H1 (cell line): ENCODE results near the gene LMBR1.

Experiments used
- CEBPB ChIP-seq: IDR thresholded peaks from 2 replicates; pipeline ENCODE4 v1.6.1; 2012; ENCODE audit warnings: low read depth, low read length
- CREB1 ChIP-seq: IDR thresholded peaks from 2 replicates; pipeline ENCODE4 v1.6.1; 2012; ENCODE audit warnings: inconsistent platforms
- CTCF ChIP-seq, 3 experiments: IDR thresholded peaks; 1 replicate in 2 of 3; 2 replicates in 1 of 3; pipeline versions ENCODE4 v1.5.1 to v1.6.1; 2011; ENCODE audit warnings: low read length in 3 of 3, mild to moderate bottlenecking in 3 of 3, inconsistent platforms in 2 of 3, low read depth in 1 of 3, moderate library complexity in 1 of 3; ENCODE audit not compliant: insufficient read depth in 1 of 3; ENCODE audit errors: control extremely low read depth in 1 of 3
- HDAC2 ChIP-seq, 2 experiments: fragments of 300-600 bp in 1 of 2; sonication (generic) in 1 of 2; IDR thresholded peaks; 2 replicates each; pipeline ENCODE4 v1.6.1; 2011 to 2012; ENCODE audit warnings: low read depth in 2 of 2, low read length in 2 of 2, mild to moderate bottlenecking in 2 of 2, moderate library complexity in 2 of 2, borderline replicate concordance in 1 of 2, inconsistent platforms in 1 of 2
- JUND ChIP-seq: IDR thresholded peaks from 2 replicates; pipeline ENCODE4 v1.6.1; 2011; ENCODE audit warnings: mild to moderate bottlenecking, improper control_type of control experiment, low read length
- POLR2AphosphoS5 ChIP-seq: IDR thresholded peaks from 2 replicates; pipeline ENCODE4 v1.6.1; 2011; ENCODE audit warnings: low read depth, low read length
- RFX5 ChIP-seq: IDR thresholded peaks from 2 replicates; pipeline ENCODE4 v1.6.1; 2011; ENCODE audit warnings: low read depth, low read length, improper control_type of control experiment, borderline replicate concordance
- RNF2 ChIP-seq: fragments of 200-900, 300-1000 bp; sonication (generic); IDR thresholded peaks from 2 replicates; pipeline ENCODE4 v1.7.1; 2016; ENCODE audit warnings: borderline replicate concordance, low read depth, mild to moderate bottlenecking, antibody characterized with exemption, low read length; ENCODE audit not compliant: poor library complexity, severe bottlenecking; ENCODE audit errors: missing control alignments
- SIN3A ChIP-seq, 2 experiments: IDR thresholded peaks in 1 of 2; conservative IDR thresholded peaks in 1 of 2; 2 replicates each; pipeline ENCODE4 v1.6.1; 2011 to 2012; ENCODE audit warnings: low read length in 2 of 2, improper control_type of control experiment in 1 of 2, low read depth in 1 of 2, mild to moderate bottlenecking in 1 of 2
- SIX5 ChIP-seq: IDR thresholded peaks from 2 replicates; pipeline ENCODE4 v1.6.1; 2011; ENCODE audit warnings: mild to moderate bottlenecking, low read depth, low read length
- ZNF274 ChIP-seq: IDR thresholded peaks from 2 replicates; pipeline ENCODE4 v1.7.0; 2012; ENCODE audit warnings: low read length, borderline replicate concordance; ENCODE audit errors: extremely low read depth
- TF ChIP-seq, protein P1 (sequence below): IDR thresholded peaks from 2 replicates; pipeline ENCODE4 v1.6.1; 2012; ENCODE audit warnings: low read length, inconsistent platforms

DNA sequence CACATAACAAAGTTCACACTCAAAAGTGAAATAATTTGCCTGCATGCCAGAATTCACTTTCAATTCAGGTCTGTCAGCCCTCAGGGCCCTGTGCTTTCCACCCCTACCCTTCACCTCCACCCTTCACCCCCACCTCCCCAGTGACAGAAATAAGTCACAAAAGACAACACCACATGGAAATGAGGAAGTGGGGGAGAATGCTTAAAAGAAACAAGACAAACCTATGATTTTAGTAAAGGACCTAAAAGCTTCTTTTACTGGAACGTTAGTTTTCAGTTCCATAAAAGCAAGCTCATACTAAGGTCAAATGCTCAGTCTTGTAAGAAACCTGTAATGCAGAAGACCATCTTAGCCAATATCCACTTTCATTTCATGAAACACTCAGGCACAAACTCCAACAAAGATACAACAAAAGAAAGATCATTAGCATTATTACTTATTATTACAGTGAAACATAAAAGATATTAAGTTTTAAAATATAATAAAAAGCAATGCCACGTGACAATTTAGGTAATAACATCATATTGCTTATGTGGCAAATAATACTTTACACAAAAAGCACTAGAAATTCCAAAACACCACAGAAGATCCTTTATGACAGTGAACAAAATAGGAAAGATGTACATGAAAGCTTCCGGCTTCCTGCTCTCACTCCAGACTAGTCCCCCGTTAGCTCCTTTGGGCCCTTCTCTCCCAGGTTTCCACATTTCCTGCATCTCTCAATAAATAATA, 112.1 kb downstream of the LMBR1 start:
- TF ChIP-seq CTCF (IDR thresholded peaks at IDR 0.05; ENCODE audit: control extremely low read depth in 1 of 3, insufficient read depth in 1 of 3, low read depth in 1 of 3, low read length in 3 of 3) (no peak), CREB1 (no peak), RNF2 (no peak), JUND (no peak), RFX5 (no peak), POLR2AphosphoS5 (no peak), ZNF274 (no peak), CEBPB (no peak), HDAC2 (IDR thresholded peaks at IDR 0.05; ENCODE audit: borderline replicate concordance in 1 of 2, low read depth in 2 of 2, low read length in 2 of 2) (no peak), SIN3A (conservative IDR thresholded peaks at IDR 0.05 in 1 of 2, IDR thresholded peaks at IDR 0.05 in 1 of 2; ENCODE audit: low read depth in 1 of 2, low read length in 2 of 2) (no peak), SIX5 (no peak)
- TF ChIP-seq, protein P1, sequence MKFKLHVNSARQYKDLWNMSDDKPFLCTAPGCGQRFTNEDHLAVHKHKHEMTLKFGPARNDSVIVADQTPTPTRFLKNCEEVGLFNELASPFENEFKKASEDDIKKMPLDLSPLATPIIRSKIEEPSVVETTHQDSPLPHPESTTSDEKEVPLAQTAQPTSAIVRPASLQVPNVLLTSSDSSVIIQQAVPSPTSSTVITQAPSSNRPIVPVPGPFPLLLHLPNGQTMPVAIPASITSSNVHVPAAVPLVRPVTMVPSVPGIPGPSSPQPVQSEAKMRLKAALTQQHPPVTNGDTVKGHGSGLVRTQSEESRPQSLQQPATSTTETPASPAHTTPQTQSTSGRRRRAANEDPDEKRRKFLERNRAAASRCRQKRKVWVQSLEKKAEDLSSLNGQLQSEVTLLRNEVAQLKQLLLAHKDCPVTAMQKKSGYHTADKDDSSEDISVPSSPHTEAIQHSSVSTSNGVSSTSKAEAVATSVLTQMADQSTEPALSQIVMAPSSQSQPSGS, result no peak
